H9 (cell line): ENCODE results near the gene TSPAN9. TPM values are rescaled to one million over a fixed set of nuclear protein-coding genes. Genes with fewer than 3 reads are reported as not detected.

ENCODE experiments used
- DNase-seq: peaks from one replicate; pipeline ENCODE4 v3.0.0-alpha.2; 2017
- H2AFZ ChIP-seq: one replicate; pipeline ENCODE4 v1.6.1; 2013; ENCODE audit warnings: mild to moderate bottlenecking, low read length, control low read depth, moderate library complexity
- H2AK5ac ChIP-seq: 2 replicates; pipeline ENCODE4 v1.6.1; 2013; ENCODE audit warnings: low read length, control low read depth, mixed read lengths; ENCODE audit not compliant: insufficient read length
- H2BK120ac ChIP-seq: one replicate; pipeline ENCODE4 v1.6.1; 2013; ENCODE audit warnings: low read depth, mild to moderate bottlenecking, low read length, control low read depth, inconsistent platforms; ENCODE audit not compliant: poor library complexity, severe bottlenecking
- H2BK12ac ChIP-seq: 2 replicates; pipeline ENCODE4 v1.6.1; 2013; ENCODE audit warnings: low read length, control low read depth, mixed read lengths, low read depth; ENCODE audit not compliant: insufficient read length
- H2BK15ac ChIP-seq: 2 replicates; pipeline ENCODE4 v1.6.1; 2013; ENCODE audit warnings: low read depth, low read length, control low read depth
- H2BK20ac ChIP-seq: one replicate; pipeline ENCODE4 v1.6.1; 2013; ENCODE audit warnings: low read depth, mild to moderate bottlenecking, low read length, control low read depth, inconsistent platforms; ENCODE audit not compliant: poor library complexity, severe bottlenecking
- H2BK5ac ChIP-seq: 2 replicates; pipeline ENCODE4 v1.6.1; 2013; ENCODE audit warnings: low read length, control low read depth, mixed read lengths; ENCODE audit not compliant: insufficient read length
- H3K14ac ChIP-seq: 2 replicates; pipeline ENCODE4 v1.6.1; 2013; ENCODE audit warnings: low read length, control low read depth; ENCODE audit not compliant: insufficient read depth
- H3K18ac ChIP-seq: 2 replicates; pipeline ENCODE4 v1.6.1; 2013; ENCODE audit warnings: low read depth, mild to moderate bottlenecking, mixed read lengths, low read length, control low read depth; ENCODE audit not compliant: insufficient read length
- H3K23ac ChIP-seq: 2 replicates; pipeline ENCODE4 v1.6.1; 2013; ENCODE audit warnings: low read length, control low read depth, mixed read lengths, low read depth; ENCODE audit not compliant: insufficient read length
- H3K23me2 ChIP-seq: 2 replicates; pipeline ENCODE4 v1.6.1; 2013; ENCODE audit warnings: low read depth, mild to moderate bottlenecking, mixed read lengths, low read length, control low read depth; ENCODE audit not compliant: insufficient read length, poor library complexity, severe bottlenecking
- H3K27ac ChIP-seq: 2 replicates; pipeline ENCODE4 v1.5.1; 2013; ENCODE audit warnings: low read length, control low read depth, mixed read lengths, low read depth; ENCODE audit not compliant: insufficient read length
- H3K27me3 ChIP-seq: 2 replicates; pipeline ENCODE4 v1.6.1; 2013; ENCODE audit warnings: low read length, control low read depth, inconsistent platforms; ENCODE audit not compliant: insufficient read depth
- H3K4ac ChIP-seq: 2 replicates; pipeline ENCODE4 v1.6.1; 2013; ENCODE audit warnings: low read depth, mild to moderate bottlenecking, control low read depth, inconsistent platforms, low read length, moderate library complexity
- H3K4me1 ChIP-seq: 2 replicates; pipeline ENCODE4 v1.6.1; 2013; ENCODE audit warnings: low read length, control low read depth, inconsistent platforms; ENCODE audit not compliant: insufficient read depth
- H3K4me2 ChIP-seq: 2 replicates; pipeline ENCODE4 v1.6.1; 2013; ENCODE audit warnings: low read length, control low read depth, mixed read lengths; ENCODE audit not compliant: insufficient read length, insufficient read depth
- H3K56ac ChIP-seq: 2 replicates; pipeline ENCODE4 v1.6.1; 2013; ENCODE audit warnings: low read depth, mild to moderate bottlenecking, mixed read lengths, low read length, control low read depth; ENCODE audit not compliant: insufficient read length
- H3K79me1 ChIP-seq: 2 replicates; pipeline ENCODE4 v1.6.1; 2013; ENCODE audit warnings: low read depth, mild to moderate bottlenecking, moderate library complexity, low read length, control low read depth, inconsistent platforms; ENCODE audit not compliant: insufficient read depth, poor library complexity, severe bottlenecking
- H3K79me2 ChIP-seq: 2 replicates; pipeline ENCODE4 v1.6.1; 2013; ENCODE audit warnings: low read length, control low read depth, inconsistent platforms; ENCODE audit not compliant: insufficient read depth
- H3K9ac ChIP-seq: 2 replicates; pipeline ENCODE4 v1.6.1; 2013; ENCODE audit warnings: low read length, control low read depth, mixed read lengths; ENCODE audit not compliant: insufficient read length; ENCODE audit errors: extremely low read depth
- H3K9me3 ChIP-seq: one replicate; pipeline ENCODE4 v1.6.1; 2013; ENCODE audit warnings: low read depth, low read length, inconsistent platforms; ENCODE audit not compliant: control insufficient read depth
- H3T11ph ChIP-seq: one replicate; pipeline ENCODE4 v1.6.1; 2013; ENCODE audit warnings: mild to moderate bottlenecking, low read length, control low read depth, inconsistent platforms
- H4K20me1 ChIP-seq: one replicate; pipeline ENCODE4 v1.6.1; 2013; ENCODE audit not compliant: control insufficient read depth, insufficient read length, insufficient read depth
- H4K5ac ChIP-seq: 2 replicates; pipeline ENCODE4 v1.6.1; 2013; ENCODE audit warnings: low read depth, mild to moderate bottlenecking, mixed read lengths, low read length, control low read depth; ENCODE audit not compliant: insufficient read length
- H4K8ac ChIP-seq: replicated peaks from 2 replicates; pipeline ENCODE4 v1.6.1; 2013; ENCODE audit warnings: low read length, control low read depth, mixed read lengths, low read depth; ENCODE audit not compliant: insufficient read length
- H4K91ac ChIP-seq: 2 replicates; pipeline ENCODE4 v1.6.1; 2013; ENCODE audit warnings: low read depth, mild to moderate bottlenecking, moderate library complexity, mixed read lengths, low read length, control low read depth; ENCODE audit not compliant: insufficient read length
- H3K27ac Mint-ChIP-seq, 3 experiments: 2 replicates in 2 of 3; 3 replicates in 1 of 3; pipeline ENCODE4 v1.8.0; 2020 to 2021; ENCODE audit warnings: mixed read lengths in 3 of 3, mild to moderate bottlenecking in 1 of 3, moderate library complexity in 1 of 3
- H3K27me3 Mint-ChIP-seq: 2 replicates; pipeline ENCODE4 v1.8.0; 2021; ENCODE audit warnings: low read depth, mild to moderate bottlenecking, moderate library complexity, mixed read lengths
- H3K36me3 Mint-ChIP-seq, 3 experiments: 2 replicates in 2 of 3; 3 replicates in 1 of 3; pipeline ENCODE4 v1.8.0; 2020 to 2021; ENCODE audit warnings: low read depth in 3 of 3, mixed read lengths in 3 of 3; ENCODE audit not compliant: insufficient read depth in 1 of 3
- H3K4me1 Mint-ChIP-seq, 2 experiments: 2 replicates each; pipeline ENCODE4 v1.8.0; 2020; ENCODE audit warnings: mixed read lengths in 2 of 2
- H3K4me3 Mint-ChIP-seq, 2 experiments: 2 replicates in 1 of 2; 3 replicates in 1 of 2; pipeline ENCODE4 v1.8.0; 2020 to 2021; ENCODE audit warnings: mild to moderate bottlenecking in 2 of 2, mixed read lengths in 2 of 2, moderate library complexity in 1 of 2
- H3K9me3 Mint-ChIP-seq, 2 experiments: 2 replicates in 1 of 2; 3 replicates in 1 of 2; pipeline ENCODE4 v1.8.0; 2020; ENCODE audit warnings: mild to moderate bottlenecking in 2 of 2, mixed read lengths in 2 of 2, moderate library complexity in 1 of 2
- CTCF ChIP-seq: fragments of 200-600 bp; sonication (generic); conservative IDR thresholded peaks from 3 replicates; pipeline ENCODE4 v1.8.0; 2021; ENCODE audit warnings: antibody characterized with exemption, mild to moderate bottlenecking
- WGBS: extraction: QIAGEN DNeasy Blood & Tissue Kit; methylation state at CpG from one replicate; pipeline ENCODE4 v1.1.7; 2013; ENCODE audit warnings: missing lambda C conversion rate, low lambda C conversion rate, mixed read lengths; ENCODE audit not compliant: insufficient read length; ENCODE audit errors: extremely low coverage; 5-methylcytosine and 5-hydroxymethylcytosine counted together
- total RNA-seq: library from RNA; stranded (reverse); gene quantifications from 2 replicates; pipeline ENCODE4 v1.2.1, GENCODE V29; 2021

TSPAN9 gene
- total RNA-seq, 1 experiment from 2014 or later: 19.0 TPM

GRCh38 chr12:3252450-3252891, 175.3 kb downstream of the TSPAN9 start:
- no peaks in the 10 kb centered on the region for H3K36me3 Mint-ChIP-seq
- no peak overlapping the region for H3K14ac ChIP-seq
- H2BK12ac ChIP-seq: no peak overlapping the region
- H2AK5ac ChIP-seq: no peak overlapping the region
- H3K79me1 ChIP-seq: no peaks in the 10 kb centered on the region
- H3K27ac ChIP-seq: no peak overlapping the region
- no peak overlapping the region for H2BK20ac ChIP-seq
- no peak overlapping the region for H3K56ac ChIP-seq
- H2AFZ ChIP-seq: no peak overlapping the region
- no peak overlapping the region for H3K4ac ChIP-seq
- H3K18ac ChIP-seq: no peak overlapping the region
- TF ChIP-seq CTCF: no peak
- H3K23me2 ChIP-seq: no peaks in the 10 kb centered on the region
- no peak overlapping the region for H4K91ac ChIP-seq
- no peak overlapping the region for H3K23ac ChIP-seq
- H4K5ac ChIP-seq: no peak overlapping the region
- H3K4me1 ChIP-seq: no peaks in the 10 kb centered on the region
- H3K9me3 Mint-ChIP-seq: no peaks in the 10 kb centered on the region
- H3K4me3 Mint-ChIP-seq: no peak overlapping the region
- no peaks in the 10 kb centered on the region for H4K20me1 ChIP-seq
- H3K9ac ChIP-seq: no peak overlapping the region
- H3K27me3 Mint-ChIP-seq: no peaks in the 10 kb centered on the region
- H2BK15ac ChIP-seq: no peak overlapping the region
- no peak overlapping the region for H4K8ac ChIP-seq
- WGBS: no CpG with 5 or more reads among the region's 13 CpGs
- no peak for DNase-seq
- no peak overlapping the region for H2BK5ac ChIP-seq
- no peak overlapping the region; a peak in 1 of 7 replicates for H3K27ac Mint-ChIP-seq
- no peaks in the 10 kb centered on the region for H3K79me2 ChIP-seq
- no peaks in the 10 kb centered on the region for H3K27me3 ChIP-seq
- H3T11ph ChIP-seq: no peak overlapping the region
- H2BK120ac ChIP-seq: no peak overlapping the region
- H3K9me3 ChIP-seq: no peaks in the 10 kb centered on the region
- no peak overlapping the region for H3K4me2 ChIP-seq
- H3K4me1 Mint-ChIP-seq: peaks cover 40 to 44% of the 10 kb centered on the region in 2 experiments
